GM12891 (cell line): ENCODE data around the gene TRIM29.

ENCODE experiments used
- DNase-seq: peaks from one replicate; pipeline ENCODE4 v3.0.0; 2011; ENCODE audit warnings: low spot score; ENCODE audit not compliant: insufficient read length
- FAIRE-seq: peaks from 2 replicates; lab custom pipeline; 2011; peaks lifted over from hg19 to GRCh38; lab: Jason Lieb, UNC
- PAX5 ChIP-seq: IDR thresholded peaks from 2 replicates; pipeline ENCODE4 v1.6.1; 2011; ENCODE audit warnings: low read length, moderate library complexity, mild to moderate bottlenecking; ENCODE audit not compliant: insufficient read depth, severe bottlenecking
- POLR2A ChIP-seq: IDR thresholded peaks from 2 replicates; pipeline ENCODE4 v1.6.1; 2011; ENCODE audit warnings: low read depth, low read length, control low read depth
- POLR2AphosphoS5 ChIP-seq: IDR thresholded peaks from 2 replicates; pipeline ENCODE4 v1.6.1; 2011; ENCODE audit warnings: low read depth, low read length, control low read depth
- POU2F2 ChIP-seq: IDR thresholded peaks from 2 replicates; pipeline ENCODE4 v1.6.1; 2011; ENCODE audit warnings: low read depth, mild to moderate bottlenecking, control low read depth, low read length, moderate library complexity
- SPI1 ChIP-seq: IDR thresholded peaks from 2 replicates; pipeline ENCODE4 v1.6.1; 2011; ENCODE audit warnings: low read depth, low read length, control low read depth
- TAF1 ChIP-seq: IDR thresholded peaks from 2 replicates; pipeline ENCODE4 v1.6.1; 2011; ENCODE audit warnings: low read depth, low read length, control low read depth

Gene TRIM29

DNA sequence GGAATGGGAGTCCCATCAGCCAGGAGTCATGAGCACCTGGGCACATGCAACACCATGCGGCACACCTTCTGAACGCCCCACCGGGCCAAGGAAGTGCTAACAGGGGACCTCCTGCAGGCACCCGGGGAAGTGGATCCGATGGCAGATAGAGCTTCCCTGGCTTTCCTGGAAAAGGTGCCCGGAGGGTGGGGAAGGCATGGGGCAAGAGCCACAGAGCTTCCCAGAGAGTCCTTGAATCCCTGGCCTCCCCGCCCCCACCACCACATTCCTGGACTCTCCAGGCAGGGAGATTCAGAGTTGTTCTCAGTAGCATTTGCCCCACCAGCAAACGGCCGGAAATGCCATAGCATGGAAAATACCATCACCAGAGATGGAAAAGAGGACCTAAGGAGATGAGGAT, 8.3 kb downstream of the TRIM29 start:
- TF ChIP-seq PAX5 (no peak), SPI1 (no peak), POLR2AphosphoS5 (no peak), TAF1 (no peak), POU2F2 (no peak), POLR2A (no peak)
- DNase-seq (no peak), FAIRE-seq (no peak)

DNA sequence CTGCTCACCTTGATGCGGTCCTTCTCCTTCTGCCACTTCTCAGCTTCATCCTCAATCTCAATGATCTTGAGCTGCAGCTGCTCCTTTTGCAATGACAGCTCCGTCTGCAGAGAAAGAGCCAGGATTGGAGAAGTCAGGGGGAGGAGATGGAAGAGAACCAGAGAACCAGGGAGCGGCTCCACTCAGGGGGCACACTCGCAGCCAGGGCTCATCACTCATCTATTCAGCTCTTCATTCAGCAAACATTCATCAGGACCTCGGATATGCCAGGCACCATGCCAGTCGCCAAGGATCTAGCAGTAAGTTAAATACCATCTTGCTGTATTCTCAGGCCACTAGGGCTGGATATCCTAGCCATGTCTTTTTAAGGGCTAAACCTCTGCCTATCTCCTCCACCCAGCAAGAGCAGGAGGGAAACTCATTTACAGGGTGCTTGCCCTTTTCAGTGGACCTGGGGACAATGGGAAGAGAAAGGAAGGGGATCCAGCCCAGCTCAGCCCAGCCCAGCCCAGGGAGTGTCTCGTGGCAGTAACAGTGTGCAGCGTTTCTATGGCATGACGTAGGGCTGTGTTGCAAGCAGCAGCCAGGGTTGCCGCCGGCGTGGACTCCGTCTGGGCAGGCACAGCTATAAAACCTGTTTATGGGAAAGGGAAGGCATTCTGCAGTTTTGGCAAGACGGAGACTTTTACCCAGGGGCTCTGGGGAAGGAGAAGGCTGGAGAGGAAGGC, 9.4 kb downstream of the TRIM29 start:
- FAIRE-seq: no peak
- no peak for DNase-seq
- no peak for TF ChIP-seq SPI1
- TF ChIP-seq PAX5: no peak
- no peak for TF ChIP-seq POU2F2
- no peak for TF ChIP-seq POLR2AphosphoS5
- no peak for TF ChIP-seq TAF1
- TF ChIP-seq POLR2A: no peak

DNA sequence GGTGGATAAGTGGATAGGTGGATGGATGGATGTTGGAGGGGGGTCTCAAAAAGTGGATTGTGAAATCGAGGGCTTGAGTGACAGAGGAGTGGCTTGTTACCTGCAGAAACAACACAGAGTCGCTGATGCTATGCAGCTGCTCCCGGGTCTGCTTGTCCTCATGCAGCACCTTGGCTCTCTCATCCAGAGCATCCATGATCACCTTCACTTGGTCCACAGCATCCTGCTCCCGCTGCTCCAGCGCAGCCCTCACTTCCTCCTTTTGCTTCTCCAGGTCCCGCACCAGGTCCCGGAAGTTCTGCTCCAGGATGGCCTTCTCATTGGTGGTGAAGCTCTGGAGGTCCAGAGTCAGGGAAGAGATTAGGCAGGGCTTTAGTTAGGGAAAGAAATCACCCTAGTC, 10.7 kb downstream of the TRIM29 start:
- FAIRE-seq (no peak), DNase-seq (no peak)
- TF ChIP-seq TAF1: no peak
- no peak for TF ChIP-seq PAX5
- TF ChIP-seq POLR2A: no peak
- no peak for TF ChIP-seq POLR2AphosphoS5
- TF ChIP-seq POU2F2: no peak
- TF ChIP-seq SPI1: no peak

DNA sequence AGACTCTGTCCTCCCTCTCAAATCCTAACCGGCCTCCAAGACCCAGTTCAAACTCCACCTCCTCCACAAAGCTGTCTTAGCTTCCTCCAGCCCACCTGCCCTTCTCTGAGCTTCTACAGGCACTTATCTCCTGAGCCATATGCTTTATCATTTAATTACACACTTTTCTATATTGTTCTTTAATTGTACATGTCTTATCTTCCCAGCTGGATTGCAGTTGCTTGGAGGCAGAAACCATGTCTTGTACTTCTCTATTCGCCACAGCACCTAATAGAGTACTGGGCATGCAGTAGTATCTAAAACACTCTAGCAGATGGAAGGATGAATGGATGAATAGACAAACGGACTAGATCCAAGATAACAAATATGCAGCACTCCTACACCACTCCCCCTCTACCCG, 11.3 kb downstream of the TRIM29 start:
- FAIRE-seq (no peak), DNase-seq (no peak)
- no peak for TF ChIP-seq PAX5
- TF ChIP-seq TAF1: no peak
- no peak for TF ChIP-seq POLR2A
- no peak for TF ChIP-seq POLR2AphosphoS5
- TF ChIP-seq SPI1: no peak
- no peak for TF ChIP-seq POU2F2

DNA sequence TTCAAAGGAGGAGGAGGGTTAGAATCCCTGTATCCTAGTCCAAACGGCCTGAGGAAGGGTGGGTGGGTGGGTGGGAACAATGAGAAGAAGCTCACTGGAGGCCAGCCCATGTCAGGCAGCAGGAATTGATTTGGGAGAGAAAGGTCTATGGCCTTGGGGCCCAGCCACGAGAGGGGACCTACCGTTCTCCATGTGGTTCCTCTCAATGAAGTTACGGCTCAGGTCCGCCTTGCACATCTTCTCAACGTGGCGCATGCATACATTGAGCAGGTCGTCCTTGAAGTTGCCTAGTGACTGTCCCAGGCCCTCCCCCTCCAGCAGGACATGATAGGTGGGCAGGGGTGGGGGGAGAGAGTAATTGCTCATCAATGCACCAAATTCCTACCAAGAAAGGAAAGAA, 12.4 kb downstream of the TRIM29 start:
- no peak for TF ChIP-seq POLR2A
- no peak for TF ChIP-seq PAX5
- TF ChIP-seq SPI1: no peak
- no peak for TF ChIP-seq POU2F2
- TF ChIP-seq POLR2AphosphoS5: no peak
- TF ChIP-seq TAF1: no peak
- DNase-seq (no peak), FAIRE-seq (no peak)

DNA sequence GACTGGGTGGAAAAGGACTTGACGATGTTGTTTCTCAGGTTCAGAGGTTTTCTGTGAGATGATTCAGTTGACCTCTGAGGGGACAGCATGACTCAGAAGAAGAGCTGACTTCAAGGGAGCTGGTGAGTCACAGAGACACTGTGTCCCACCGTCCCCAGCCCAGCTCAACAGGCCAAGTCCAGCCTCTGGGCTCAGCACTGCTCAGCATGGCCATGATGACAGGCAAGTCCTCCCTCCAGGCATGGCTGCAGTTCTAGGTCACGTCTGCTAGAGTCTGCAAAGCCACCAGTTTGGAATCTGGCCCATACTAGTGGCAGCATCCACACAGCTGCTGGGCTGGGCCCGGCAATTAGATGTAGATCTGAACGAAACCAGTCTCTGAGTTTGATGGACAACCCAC, 12.9 kb downstream of the TRIM29 start:
- TF ChIP-seq SPI1 (no peak), POLR2A (no peak), TAF1 (no peak), POU2F2 (no peak), POLR2AphosphoS5 (no peak), PAX5 (no peak)
- FAIRE-seq (no peak), DNase-seq (no peak)

DNA sequence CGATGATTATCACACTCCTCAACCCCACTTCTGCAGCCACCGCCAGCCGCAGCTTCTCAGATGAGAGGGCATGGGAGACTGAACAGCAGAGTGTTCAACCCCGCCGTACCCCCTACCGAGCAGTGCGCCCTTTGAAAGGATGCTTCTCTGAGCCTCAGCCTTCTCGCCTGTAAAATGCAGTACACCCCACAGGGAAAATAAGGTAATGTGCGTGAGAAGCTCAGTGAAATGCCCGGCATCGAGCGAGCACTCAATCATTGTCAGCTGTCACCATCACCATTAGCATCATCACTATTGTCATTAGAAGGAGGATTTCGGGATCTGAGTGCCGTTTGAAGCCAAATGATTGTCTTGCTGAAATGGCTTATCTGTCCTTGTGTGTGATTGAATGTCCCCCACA, 13.6 kb downstream of the TRIM29 start:
- no peak for TF ChIP-seq SPI1
- no peak for TF ChIP-seq PAX5
- no peak for TF ChIP-seq POU2F2
- no peak for TF ChIP-seq TAF1
- no peak for TF ChIP-seq POLR2A
- no peak for TF ChIP-seq POLR2AphosphoS5
- no peak for FAIRE-seq

DNA sequence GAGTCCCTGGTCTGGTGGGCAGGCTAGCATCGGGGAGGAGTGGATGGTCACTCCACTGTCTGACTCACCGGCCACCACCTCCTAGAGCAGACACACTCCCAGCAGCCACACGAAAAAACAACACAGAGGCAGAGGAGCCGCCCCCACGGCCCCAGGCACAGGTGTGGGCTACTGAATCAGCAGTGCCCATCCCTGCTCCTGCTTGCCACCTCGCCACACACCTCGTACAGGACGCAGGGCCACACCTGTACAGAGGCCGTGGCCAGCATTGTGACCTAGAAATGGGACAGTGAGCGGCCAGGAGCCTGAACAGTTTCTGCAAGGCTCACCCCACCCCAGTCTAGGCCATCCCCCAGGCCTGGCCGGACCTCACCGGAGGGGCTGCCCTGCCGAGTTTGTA, 14.0 kb downstream of the TRIM29 start:
- FAIRE-seq (no peak), DNase-seq (no peak)
- TF ChIP-seq SPI1: no peak
- TF ChIP-seq POLR2A: no peak
- no peak for TF ChIP-seq PAX5
- no peak for TF ChIP-seq POLR2AphosphoS5
- TF ChIP-seq POU2F2: no peak

More for the DNA sequence above, 13.6 kb downstream of the TRIM29 start:
- DNase-seq: no peak

DNA sequence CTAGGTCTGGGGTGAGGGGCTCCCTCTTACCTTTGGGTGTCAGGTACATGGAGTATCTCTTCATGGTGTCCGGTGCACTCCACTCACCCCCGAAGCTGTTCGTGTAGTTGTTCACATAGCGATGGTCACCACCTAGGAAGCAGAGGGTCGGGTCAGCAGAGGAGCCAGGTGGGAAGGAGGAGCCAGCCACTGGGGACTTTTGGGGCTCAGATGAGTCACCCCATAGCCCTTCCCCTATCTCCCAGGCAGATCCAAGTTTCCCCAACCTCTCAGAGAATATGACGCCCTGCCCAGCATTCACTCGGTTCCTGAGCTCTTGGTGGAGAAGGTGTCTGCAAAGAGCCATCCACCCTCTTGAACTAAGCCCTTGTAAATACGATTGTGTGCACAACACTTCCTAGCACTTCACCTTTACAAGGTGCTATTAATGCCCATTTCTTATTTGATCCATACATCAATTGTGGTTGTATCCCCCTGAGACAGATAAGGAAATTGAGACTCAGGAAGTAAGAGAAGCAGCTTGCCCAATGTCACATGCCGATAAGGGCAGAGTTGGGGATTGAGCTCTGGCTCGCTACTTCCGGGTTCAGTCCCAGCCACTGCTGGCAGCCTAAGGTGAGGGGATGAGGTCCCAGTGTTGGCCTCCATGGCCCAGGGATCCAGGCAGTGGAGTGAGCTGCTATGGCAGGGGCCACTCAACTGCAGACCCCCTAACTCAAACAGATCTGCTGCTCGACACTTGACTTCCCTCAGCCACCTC, 14.8 kb downstream of the TRIM29 start:
- FAIRE-seq: no peak
- no peak for TF ChIP-seq POU2F2
- no peak for DNase-seq

DNA sequence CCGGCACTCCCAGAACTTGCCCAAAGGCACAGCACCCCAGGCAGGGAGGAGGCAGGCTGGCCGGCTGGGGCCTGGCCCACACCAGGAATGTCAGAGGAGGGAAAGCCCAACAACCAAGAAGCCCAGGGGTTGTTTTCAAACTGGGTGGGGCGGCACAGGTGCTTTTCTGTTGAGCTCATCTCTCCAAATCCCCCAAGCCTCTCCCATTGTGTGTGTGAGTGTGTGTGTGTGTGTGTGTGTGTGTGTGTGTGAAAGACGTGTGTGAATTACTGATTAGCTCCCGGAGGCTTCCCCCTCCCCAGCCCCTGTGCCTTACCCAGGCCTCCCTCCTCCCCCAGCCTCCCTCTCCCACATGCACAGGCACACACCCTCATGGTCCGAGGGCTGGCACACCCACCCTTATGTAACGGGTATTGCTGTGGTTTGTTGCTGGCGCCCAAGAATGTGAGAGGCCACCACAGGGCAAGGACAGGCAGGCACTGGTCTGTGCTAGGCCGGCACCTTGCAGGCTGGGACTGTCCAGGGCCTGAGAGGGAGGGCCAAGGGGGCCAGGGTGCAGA, 15.9 kb downstream of the TRIM29 start:
- TF ChIP-seq PAX5 (no peak), SPI1 (no peak), POU2F2 (no peak), POLR2AphosphoS5 (no peak), TAF1 (no peak), POLR2A (no peak)
- no peak for FAIRE-seq
- no peak for DNase-seq
